Measurements from ENCODE around the gene PLS3.

- TF ChIP-seq, protein P1, sequence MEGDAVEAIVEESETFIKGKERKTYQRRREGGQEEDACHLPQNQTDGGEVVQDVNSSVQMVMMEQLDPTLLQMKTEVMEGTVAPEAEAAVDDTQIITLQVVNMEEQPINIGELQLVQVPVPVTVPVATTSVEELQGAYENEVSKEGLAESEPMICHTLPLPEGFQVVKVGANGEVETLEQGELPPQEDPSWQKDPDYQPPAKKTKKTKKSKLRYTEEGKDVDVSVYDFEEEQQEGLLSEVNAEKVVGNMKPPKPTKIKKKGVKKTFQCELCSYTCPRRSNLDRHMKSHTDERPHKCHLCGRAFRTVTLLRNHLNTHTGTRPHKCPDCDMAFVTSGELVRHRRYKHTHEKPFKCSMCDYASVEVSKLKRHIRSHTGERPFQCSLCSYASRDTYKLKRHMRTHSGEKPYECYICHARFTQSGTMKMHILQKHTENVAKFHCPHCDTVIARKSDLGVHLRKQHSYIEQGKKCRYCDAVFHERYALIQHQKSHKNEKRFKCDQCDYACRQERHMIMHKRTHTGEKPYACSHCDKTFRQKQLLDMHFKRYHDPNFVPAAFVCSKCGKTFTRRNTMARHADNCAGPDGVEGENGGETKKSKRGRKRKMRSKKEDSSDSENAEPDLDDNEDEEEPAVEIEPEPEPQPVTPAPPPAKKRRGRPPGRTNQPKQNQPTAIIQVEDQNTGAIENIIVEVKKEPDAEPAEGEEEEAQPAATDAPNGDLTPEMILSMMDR (IDR thresholded peaks at IDR 0.05), result no peak
- no peak for TF ChIP-seq POLR2A (IDR thresholded peaks at IDR 0.05)
Measured at GRCh38 chrX:115591856-115592842, 31.2 kb downstream of the PLS3 start.
